Liver (tissue), 3 donors: ENCODE results near the gene SCIMP.

Experiments used
- CTCF ChIP-seq: fragments of 150-350 bp; IDR thresholded peaks from 2 replicates; pipeline ENCODE4 v1.5.1; 2017; ENCODE audit warnings: improper control_type of control experiment, low read depth, low read length; ENCODE audit not compliant: missing input control
- JUND ChIP-seq, 2 donors: IDR thresholded peaks; 2 replicates each; pipeline ENCODE4 v1.6.1; 2016; ENCODE audit warnings: antibody characterized with exemption in 2 of 2
- RXRA ChIP-seq, 2 donors: IDR thresholded peaks; 2 replicates each; pipeline ENCODE4 v1.6.1; 2017 to 2018; ENCODE audit warnings: antibody characterized with exemption in 2 of 2, mild to moderate bottlenecking in 1 of 2
- ZBTB33 ChIP-seq: IDR thresholded peaks from 2 replicates; pipeline ENCODE4 v1.6.1; 2016; ENCODE audit warnings: antibody characterized with exemption
- donor health status: healthy.
- donor health status: healthy.

- TF ChIP-seq CTCF (no peak), JUND (IDR thresholded peaks at IDR 0.05) (no peak), RXRA (IDR thresholded peaks at IDR 0.05) (no peak), ZBTB33 (no peak)
These were observed 28.8 kb upstream of the SCIMP start for GRCh38 chr17:5263441-5263840.
